AG09309 (cell line): ENCODE data around the gene MLN.

ENCODE experiments used
- DNase-seq: peaks from one replicate; pipeline ENCODE4 v3.0.0-alpha.2; 2010; ENCODE audit warnings: low read depth
- H3K4me3 ChIP-seq: 2 replicates; pipeline ENCODE4 v1.5.1; 2011; ENCODE audit warnings: mild to moderate bottlenecking, low read depth, low read length, moderate library complexity; ENCODE audit not compliant: control insufficient read depth
- TF ChIP-seq, protein P1 (sequence below): IDR thresholded peaks from 2 replicates; pipeline ENCODE4 v1.5.1; 2011; ENCODE audit warnings: mild to moderate bottlenecking, low read depth, low read length, inconsistent platforms; ENCODE audit not compliant: insufficient read depth, control insufficient read depth; ENCODE audit errors: missing control alignments

Gene MLN

DNA sequence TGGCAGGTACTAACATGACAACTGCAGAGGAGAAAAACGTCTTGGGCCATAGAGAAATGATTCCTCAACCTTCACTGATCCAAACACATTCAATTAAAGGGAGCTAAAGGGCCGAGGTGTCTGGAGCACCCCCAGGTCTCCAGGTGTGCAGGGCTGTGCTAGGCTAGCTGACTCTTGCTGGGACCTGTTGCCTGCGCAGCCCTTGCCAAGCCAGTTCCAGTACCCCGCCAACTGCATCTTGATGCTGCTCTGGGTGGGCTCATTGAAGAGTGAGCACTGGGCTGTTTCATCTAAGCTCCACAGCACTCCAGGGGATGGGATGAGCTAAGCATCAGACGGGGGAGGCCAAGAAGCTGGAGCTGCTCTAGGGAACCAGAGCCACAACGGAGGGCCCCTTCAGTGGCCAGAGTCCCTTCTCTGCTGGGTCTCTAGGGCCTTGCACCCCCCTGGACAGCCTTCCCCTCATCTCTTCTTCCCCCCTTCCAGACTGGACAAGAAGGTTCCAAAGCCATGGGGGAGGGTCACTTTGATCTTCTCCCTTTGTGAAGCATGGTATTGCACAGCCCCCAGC, 30.8 kb downstream of the MLN start:
- TF ChIP-seq, protein P1, sequence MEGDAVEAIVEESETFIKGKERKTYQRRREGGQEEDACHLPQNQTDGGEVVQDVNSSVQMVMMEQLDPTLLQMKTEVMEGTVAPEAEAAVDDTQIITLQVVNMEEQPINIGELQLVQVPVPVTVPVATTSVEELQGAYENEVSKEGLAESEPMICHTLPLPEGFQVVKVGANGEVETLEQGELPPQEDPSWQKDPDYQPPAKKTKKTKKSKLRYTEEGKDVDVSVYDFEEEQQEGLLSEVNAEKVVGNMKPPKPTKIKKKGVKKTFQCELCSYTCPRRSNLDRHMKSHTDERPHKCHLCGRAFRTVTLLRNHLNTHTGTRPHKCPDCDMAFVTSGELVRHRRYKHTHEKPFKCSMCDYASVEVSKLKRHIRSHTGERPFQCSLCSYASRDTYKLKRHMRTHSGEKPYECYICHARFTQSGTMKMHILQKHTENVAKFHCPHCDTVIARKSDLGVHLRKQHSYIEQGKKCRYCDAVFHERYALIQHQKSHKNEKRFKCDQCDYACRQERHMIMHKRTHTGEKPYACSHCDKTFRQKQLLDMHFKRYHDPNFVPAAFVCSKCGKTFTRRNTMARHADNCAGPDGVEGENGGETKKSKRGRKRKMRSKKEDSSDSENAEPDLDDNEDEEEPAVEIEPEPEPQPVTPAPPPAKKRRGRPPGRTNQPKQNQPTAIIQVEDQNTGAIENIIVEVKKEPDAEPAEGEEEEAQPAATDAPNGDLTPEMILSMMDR = no peak
- DNase-seq = no peak
- H3K4me3 ChIP-seq = no peak overlapping the region

- no peak overlapping the region for H3K4me3 ChIP-seq
- DNase-seq = no peak
- TF ChIP-seq, protein P1 = no peak
Observed at GRCh38 chr6:33772082-33772830, 31.5 kb downstream of the MLN start.

DNA sequence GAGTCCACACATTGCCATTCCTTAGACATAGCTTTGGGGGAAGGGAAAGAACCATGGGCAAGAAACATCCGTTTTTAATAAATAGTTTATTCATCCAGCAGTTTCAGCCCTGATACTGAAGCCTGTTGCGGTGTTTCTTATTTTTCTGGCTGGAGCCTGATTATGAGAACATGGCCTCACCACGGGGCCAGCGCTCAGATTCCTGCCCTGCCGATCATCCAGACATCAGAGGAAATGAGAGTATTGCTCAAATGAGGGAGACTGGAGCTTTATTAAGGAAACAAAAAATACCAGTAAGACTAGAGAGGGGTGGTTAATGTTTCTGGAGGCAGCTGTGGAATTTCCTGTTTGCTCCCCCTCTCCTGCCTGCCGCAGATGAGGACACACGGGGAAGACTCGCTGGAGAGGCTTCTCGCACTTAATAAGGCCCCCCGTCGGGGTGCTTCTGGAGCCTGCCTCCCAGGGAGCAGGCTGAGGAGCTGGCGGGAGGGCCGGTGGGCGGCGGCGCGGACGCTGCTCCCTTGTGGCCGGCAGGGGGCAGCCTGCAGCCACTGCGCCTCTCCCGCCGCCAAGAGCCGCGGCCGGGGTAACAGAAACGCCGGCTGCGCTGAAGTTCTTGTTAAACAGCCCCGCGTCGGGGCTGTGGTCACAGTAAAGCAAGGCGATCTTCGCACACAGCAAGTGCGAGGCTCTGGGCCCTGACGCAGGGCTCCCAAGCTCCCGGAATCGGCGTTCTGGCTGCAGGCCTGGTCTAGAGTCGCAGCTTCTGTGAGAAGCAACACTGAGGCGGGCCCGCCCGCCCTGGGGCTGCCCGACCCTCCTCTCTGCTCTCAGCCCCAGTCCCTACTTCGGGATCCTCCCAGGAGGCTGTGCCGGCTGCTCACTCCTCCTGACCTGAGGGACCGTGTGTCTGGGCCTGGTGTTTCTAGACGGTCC, 32.4 kb downstream of the MLN start:
- DNase-seq = peak; percentile 98
- TF ChIP-seq, protein P1 = peak; percentile 71
- no peak overlapping the region for H3K4me3 ChIP-seq

- TF ChIP-seq, protein P1 = no peak
- no peak for DNase-seq
- no peak overlapping the region for H3K4me3 ChIP-seq
Observed at GRCh38 chr6:33770833-33771145, 33.0 kb downstream of the MLN start.

GRCh38 chr6:33770124-33770832, 33.5 kb downstream of the MLN start:
- H3K4me3 ChIP-seq = no peak overlapping the region
- TF ChIP-seq, protein P1 = no peak
- DNase-seq = no peak

- TF ChIP-seq, protein P1 = no peak
- no peak overlapping the region for H3K4me3 ChIP-seq
- DNase-seq = no peak
Observed at GRCh38 chr6:33769248-33769821, 34.5 kb downstream of the MLN start.
